Ascending aorta (tissue), 2 donors: Measurements from ENCODE around the gene NOL3. TPM values are rescaled to one million over a fixed set of nuclear protein-coding genes. Genes with fewer than 3 reads are reported as not detected.

Experiments used
- DNase-seq, 2 donors: peaks; one replicate each; pipeline ENCODE4 v3.0.0-alpha.2; 2019; ENCODE audit warnings: low spot score in 2 of 2
- H3K27ac ChIP-seq, 2 donors: fragments of 200-600 bp; sonication (generic); one replicate each; pipeline ENCODE4 v1.5.1; 2016 to 2017; ENCODE audit warnings: mild to moderate bottlenecking in 1 of 2
- H3K27me3 ChIP-seq: fragments of 200-600 bp; sonication (generic); one replicate; pipeline ENCODE4 v1.5.1; 2017
- H3K36me3 ChIP-seq, 2 donors: fragments of 200-600 bp; sonication (generic); one replicate each; pipeline ENCODE4 v1.5.1; 2016
- H3K4me1 ChIP-seq, 2 donors: fragments of 200-600 bp; sonication (generic); one replicate each; pipeline ENCODE4 v1.5.1; 2016 to 2017; ENCODE audit warnings: mild to moderate bottlenecking in 1 of 2
- H3K4me3 ChIP-seq, 2 donors: fragments of 200-600 bp; sonication (generic); one replicate each; pipeline ENCODE4 v1.5.1; 2016 to 2017; ENCODE audit warnings: mild to moderate bottlenecking in 1 of 2
- H3K9me3 ChIP-seq, 2 donors: fragments of 200-600 bp; sonication (generic); one replicate each; pipeline ENCODE4 v1.5.1; 2016
- CTCF ChIP-seq, 3 experiments: fragments of 200-600 bp in 2 of 3; fragments of 450-650 bp in 1 of 3; sonication (generic) in 2 of 3; IDR thresholded peaks; one replicate each; pipeline ENCODE4 v1.5.1; 2016 to 2019; ENCODE audit warnings: antibody characterized with exemption in 3 of 3, mild to moderate bottlenecking in 1 of 3, moderate library complexity in 1 of 3
- intact Hi-C: fragments of 100-400 bp; cut with DNase I; formaldehyde crosslinking; loops from one replicate; pipeline ENCODE4 v1.15.1; 2023
- total RNA-seq: library from RNA; depleted of rRNA; stranded (reverse); fragments of >200 nt; gene quantifications from one replicate; pipeline ENCODE4 v1.1.0, GENCODE V29; 2016

NOL3 gene
- total RNA-seq, 1 donor from 2014 or later = 87.6 TPM

GRCh38 chr16:67208154-67208896, 38.0 kb downstream of the NOL3 start:
- no peak for TF ChIP-seq CTCF (IDR thresholded peaks at IDR 0.05)

GRCh38 chr16:67209565-67209964, 39.2 kb downstream of the NOL3 start:
- no peak overlapping the region for H3K27ac ChIP-seq
- H3K36me3 ChIP-seq = peaks cover 0 to 17% of the 10 kb centered on the region in 2 donors
- no peaks in the 10 kb centered on the region for H3K27me3 ChIP-seq
- no peaks in the 10 kb centered on the region for H3K9me3 ChIP-seq
- no peak for TF ChIP-seq CTCF (IDR thresholded peaks at IDR 0.05)
- intact Hi-C loops = no loop called here
- DNase-seq = no peak
- H3K4me3 ChIP-seq = no peak overlapping the region
- H3K4me1 ChIP-seq = no peaks in the 10 kb centered on the region

More at GRCh38 chr16:67208154-67208896, 38.0 kb downstream of the NOL3 start:
- DNase-seq = no peak
- Histone ChIP-seq H3K36me3 (peaks cover 0 to 26% of the 10 kb centered on the region in 2 donors), H3K4me1 (no peaks in the 10 kb centered on the region), H3K4me3 (no peak overlapping the region), H3K9me3 (no peaks in the 10 kb centered on the region), H3K27me3 (no peaks in the 10 kb centered on the region), H3K27ac (no peak overlapping the region)
- intact Hi-C loops = no loop called here

- Histone ChIP-seq H3K4me1 (no peaks in the 10 kb centered on the region), H3K27ac (no peak overlapping the region), H3K4me3 (no peak overlapping the region), H3K9me3 (no peaks in the 10 kb centered on the region), H3K36me3 (peaks cover 0 to 17% of the 10 kb centered on the region in 2 donors), H3K27me3 (no peaks in the 10 kb centered on the region)
- no peak for DNase-seq
- intact Hi-C loops = no loop called here
- TF ChIP-seq CTCF (IDR thresholded peaks at IDR 0.05) = no peak
Measured at GRCh38 chr16:67210069-67210937, 40.0 kb downstream of the NOL3 start.

- DNase-seq = no peak
- H3K36me3 ChIP-seq = peaks cover 0 to 17% of the 10 kb centered on the region in 2 donors
- H3K4me3 ChIP-seq = no peak overlapping the region
- intact Hi-C loops = no loop called here
- H3K27me3 ChIP-seq = no peaks in the 10 kb centered on the region
- H3K9me3 ChIP-seq = no peaks in the 10 kb centered on the region
- TF ChIP-seq CTCF (IDR thresholded peaks at IDR 0.05) = no peak
- H3K27ac ChIP-seq = no peak overlapping the region
- H3K4me1 ChIP-seq = no peaks in the 10 kb centered on the region
Measured at GRCh38 chr16:67211674-67212073, 41.3 kb downstream of the NOL3 start.

GRCh38 chr16:67212766-67213165, 42.4 kb downstream of the NOL3 start:
- DNase-seq = no peak
- Histone ChIP-seq H3K27me3 (no peaks in the 10 kb centered on the region), H3K36me3 (peaks cover 0 to 7% of the 10 kb centered on the region in 2 donors), H3K4me3 (no peak overlapping the region), H3K9me3 (no peaks in the 10 kb centered on the region), H3K4me1 (no peaks in the 10 kb centered on the region), H3K27ac (no peak overlapping the region)
- no peak for TF ChIP-seq CTCF (IDR thresholded peaks at IDR 0.05)
- intact Hi-C loops = no loop called here
